ENCODE results near the gene FOXL2.
A peak's percentile ranks its signal among the peaks of the same experiment; 100 is the strongest.

Gene FOXL2

DNA sequence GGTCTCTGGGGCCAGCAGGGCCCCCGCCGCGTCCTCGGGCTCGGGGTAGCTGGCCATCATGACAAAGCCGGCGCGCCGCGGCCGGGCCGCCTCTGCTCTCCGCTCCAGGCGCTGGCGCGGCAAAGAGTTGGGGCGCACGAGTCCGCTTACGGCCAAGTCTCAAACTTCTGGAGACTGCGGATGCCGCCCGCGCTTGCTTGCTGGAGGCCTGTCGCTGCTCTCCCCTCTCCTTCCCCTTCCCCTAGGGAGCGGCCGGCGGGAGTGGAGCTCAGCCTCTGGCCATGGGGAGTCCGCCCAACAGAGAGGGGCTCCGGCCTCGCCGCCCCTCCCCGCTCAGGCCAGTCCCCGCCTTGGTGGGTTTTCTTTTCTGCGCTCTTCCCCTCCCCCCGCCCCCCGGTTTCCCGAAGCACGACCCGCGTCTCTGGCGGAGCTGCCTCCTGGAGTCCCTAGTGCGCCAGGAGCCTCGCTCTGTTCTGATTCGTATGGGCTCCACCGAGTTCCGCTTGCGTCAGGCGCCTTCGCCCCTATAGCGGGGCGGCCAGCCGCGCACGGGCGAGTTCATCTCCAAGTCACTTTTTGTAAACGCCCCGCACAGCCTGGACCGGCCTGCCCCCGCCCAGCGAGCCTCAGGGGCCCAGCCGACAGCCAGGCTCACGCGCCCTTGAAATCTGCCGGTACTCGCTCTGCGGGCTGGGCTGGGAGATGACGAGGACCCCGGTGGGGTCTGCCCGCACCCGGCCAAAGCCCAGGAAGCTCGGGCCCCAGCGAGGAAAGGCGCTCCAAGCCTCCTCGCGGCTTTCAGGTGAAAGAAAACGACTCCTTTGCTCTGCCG lies at the start of gene FOXL2, which contains the start of gene FOXL2NB:
Gene FOXL2, minus strand, starts transcription at position 475 of the 832 bp plus-strand sequence. Its CDS starts 415 bp downstream, at position 60.
Gene FOXL2NB, plus strand, starts transcription at position 555 of the 832 bp plus-strand sequence. Its CDS starts 148 bp downstream, at position 703.
- H3K4me3 ChIP-seq (ENCODE audit: low read depth, low read length): peak within 1 kb of the TSS; percentile 33
- TF ChIP-seq, protein P1, sequence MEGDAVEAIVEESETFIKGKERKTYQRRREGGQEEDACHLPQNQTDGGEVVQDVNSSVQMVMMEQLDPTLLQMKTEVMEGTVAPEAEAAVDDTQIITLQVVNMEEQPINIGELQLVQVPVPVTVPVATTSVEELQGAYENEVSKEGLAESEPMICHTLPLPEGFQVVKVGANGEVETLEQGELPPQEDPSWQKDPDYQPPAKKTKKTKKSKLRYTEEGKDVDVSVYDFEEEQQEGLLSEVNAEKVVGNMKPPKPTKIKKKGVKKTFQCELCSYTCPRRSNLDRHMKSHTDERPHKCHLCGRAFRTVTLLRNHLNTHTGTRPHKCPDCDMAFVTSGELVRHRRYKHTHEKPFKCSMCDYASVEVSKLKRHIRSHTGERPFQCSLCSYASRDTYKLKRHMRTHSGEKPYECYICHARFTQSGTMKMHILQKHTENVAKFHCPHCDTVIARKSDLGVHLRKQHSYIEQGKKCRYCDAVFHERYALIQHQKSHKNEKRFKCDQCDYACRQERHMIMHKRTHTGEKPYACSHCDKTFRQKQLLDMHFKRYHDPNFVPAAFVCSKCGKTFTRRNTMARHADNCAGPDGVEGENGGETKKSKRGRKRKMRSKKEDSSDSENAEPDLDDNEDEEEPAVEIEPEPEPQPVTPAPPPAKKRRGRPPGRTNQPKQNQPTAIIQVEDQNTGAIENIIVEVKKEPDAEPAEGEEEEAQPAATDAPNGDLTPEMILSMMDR (IDR thresholded peaks at IDR 0.05; ENCODE audit: low read depth, low read length): no peak

DNA sequence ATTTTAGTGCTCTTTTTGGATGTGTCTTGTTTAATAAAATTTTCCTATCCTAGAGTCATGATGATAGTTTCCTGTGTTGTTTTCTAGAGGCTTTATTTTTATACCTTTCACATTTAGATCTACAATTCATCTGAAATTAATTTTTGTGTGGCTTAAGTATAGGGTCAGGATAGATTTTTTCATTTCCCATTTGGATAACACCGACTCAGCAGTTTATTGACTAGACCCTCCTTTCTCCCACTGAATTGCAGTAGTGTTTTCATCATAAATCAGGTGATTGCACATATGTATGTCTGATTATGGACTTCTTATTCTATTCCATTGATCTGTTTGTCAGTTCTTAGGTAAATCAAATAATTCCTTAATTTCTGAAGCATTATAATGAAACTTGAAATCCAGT lies 48.8 kb upstream of the FOXL2 start:
- no peak overlapping the region for H3K4me3 ChIP-seq (ENCODE audit: low read depth, low read length)
- TF ChIP-seq, protein P1 (IDR thresholded peaks at IDR 0.05; ENCODE audit: low read depth, low read length): no peak

DNA sequence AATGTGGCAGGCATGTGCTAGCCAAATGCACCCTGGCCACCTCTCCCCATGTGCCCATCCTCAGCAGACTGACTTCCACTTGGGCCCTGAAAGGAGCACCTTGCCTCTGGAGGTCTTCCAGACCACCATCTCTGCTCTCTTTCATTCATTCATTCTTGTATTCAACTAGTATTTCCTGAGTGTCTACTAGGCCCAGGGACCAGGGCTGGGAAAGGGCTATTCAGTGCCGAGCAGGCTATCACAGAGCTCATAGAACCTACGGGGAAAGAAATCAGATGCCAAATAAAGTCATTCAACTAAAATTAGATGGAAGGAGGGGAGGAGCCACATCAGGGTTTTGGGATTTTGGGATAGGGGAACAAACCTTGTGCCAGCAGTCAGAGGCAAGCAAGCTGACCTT lies 40.2 kb upstream of the FOXL2 start:
- TF ChIP-seq, protein P1 (IDR thresholded peaks at IDR 0.05; ENCODE audit: low read depth, low read length): no peak
- H3K4me3 ChIP-seq (ENCODE audit: low read depth, low read length): no peak overlapping the region

DNA sequence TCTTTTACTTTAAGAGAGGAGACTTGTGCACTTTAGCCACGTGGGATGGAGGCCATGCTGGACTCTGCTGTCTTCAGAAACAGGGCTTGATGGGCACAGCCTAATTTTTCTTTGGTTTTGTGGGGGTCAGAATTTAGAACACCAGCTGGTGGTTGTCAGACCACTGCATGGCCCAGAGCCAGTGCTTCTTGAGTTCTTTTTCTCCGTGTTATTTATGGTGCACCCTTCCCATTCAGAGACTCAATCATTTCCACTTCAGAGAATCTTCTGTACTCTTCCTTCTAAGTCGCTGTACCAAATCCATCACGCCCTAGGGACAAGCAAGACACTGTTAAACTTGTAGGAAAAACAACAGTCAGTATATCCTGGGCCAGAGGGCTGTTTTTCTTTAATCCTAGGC lies 39.0 kb upstream of the FOXL2 start:
- H3K4me3 ChIP-seq (ENCODE audit: low read depth, low read length): no peak overlapping the region
- TF ChIP-seq, protein P1 (IDR thresholded peaks at IDR 0.05; ENCODE audit: low read depth, low read length): no peak

DNA sequence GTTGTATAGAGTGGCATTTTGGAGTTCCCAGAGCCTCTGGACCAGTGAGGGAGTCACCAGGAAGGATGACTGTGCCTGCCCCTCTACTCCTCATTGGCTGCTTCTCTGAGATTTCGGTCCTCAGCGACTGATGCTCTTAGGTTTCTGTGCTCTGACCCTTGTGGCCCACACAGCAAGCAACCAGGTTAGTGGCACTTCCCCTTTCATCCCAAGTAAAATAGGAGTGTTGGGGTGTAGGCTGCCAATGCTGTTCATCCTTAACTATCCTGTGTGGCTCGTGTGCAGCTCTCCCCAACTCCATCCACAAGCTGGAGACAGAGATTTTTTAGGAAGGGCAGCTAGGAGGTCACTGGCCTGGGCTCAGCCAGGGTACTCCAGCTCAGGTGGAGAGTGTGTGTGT lies 37.9 kb upstream of the FOXL2 start:
- H3K4me3 ChIP-seq (ENCODE audit: low read depth, low read length): no peak overlapping the region
- TF ChIP-seq, protein P1 (IDR thresholded peaks at IDR 0.05; ENCODE audit: low read depth, low read length): no peak

DNA sequence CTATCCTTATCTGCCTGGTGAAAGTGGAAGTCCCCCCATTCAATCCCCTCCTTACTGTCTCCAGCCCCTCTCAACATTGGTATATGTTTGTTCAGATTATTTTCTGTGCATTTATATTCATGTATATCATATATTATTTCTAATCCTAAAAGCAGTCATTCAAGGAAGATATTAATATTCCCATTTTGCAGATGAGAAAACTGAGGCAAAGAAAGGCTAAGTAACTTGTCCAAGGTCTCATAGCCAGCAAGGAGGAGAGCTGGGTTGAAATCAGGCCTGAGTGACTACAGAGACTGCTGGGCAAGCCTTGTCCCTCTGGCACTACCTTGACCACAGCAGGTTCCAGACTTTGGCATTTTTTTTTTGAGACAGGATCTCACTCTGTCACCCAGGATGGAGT lies 29.1 kb upstream of the FOXL2 start:
- TF ChIP-seq, protein P1 (IDR thresholded peaks at IDR 0.05; ENCODE audit: low read depth, low read length): no peak
- H3K4me3 ChIP-seq (ENCODE audit: low read depth, low read length): no peak overlapping the region

DNA sequence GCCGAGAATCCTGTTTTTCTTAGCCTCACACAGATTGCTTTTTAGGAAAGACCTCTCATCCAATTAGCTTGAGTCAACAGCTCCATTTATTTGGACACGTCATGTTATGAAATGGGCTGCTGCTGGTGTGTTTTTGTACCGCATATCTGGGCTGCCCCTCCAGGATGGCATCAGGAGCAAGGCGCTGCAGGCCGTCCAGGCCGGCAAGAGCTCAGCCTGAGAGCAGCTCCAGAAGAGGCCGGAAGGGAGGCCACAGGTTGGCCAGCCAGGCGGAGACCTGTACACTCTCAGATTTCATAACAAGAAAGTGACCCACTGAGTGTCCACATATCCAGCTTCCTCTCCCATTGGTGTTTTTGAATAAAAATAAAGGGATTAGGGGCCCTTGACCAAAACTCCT lies 28.4 kb upstream of the FOXL2 start:
- TF ChIP-seq, protein P1 (IDR thresholded peaks at IDR 0.05; ENCODE audit: low read depth, low read length): no peak

More for the DNA sequence above, 28.4 kb upstream of the FOXL2 start:
- H3K4me3 ChIP-seq (ENCODE audit: low read depth, low read length): no peak overlapping the region
